Transverse colon (tissue), 4 donors: Measurements from ENCODE around the gene SGF29.
"Not testable (repeated sequence)": the region's sequence is repeated elsewhere in the genome, so short reads cannot be mapped to it uniquely, and the experiment has no call there.

ENCODE experiments used
- POLR2A ChIP-seq: fragments of 450-650 bp; IDR thresholded peaks from one replicate; pipeline ENCODE4 v1.6.1; 2016; ENCODE audit warnings: antibody characterized with exemption, mild to moderate bottlenecking, moderate library complexity
- POLR2AphosphoS5 ChIP-seq, 3 donors: sonication (generic); formaldehyde crosslinking; IDR thresholded peaks; one replicate each; pipeline ENCODE4 v1.6.1; 2016; ENCODE audit warnings: antibody characterized with exemption in 3 of 3
- TF ChIP-seq, protein P1 (sequence below), 5 experiments: fragments of 200-600 bp in 3 of 5; fragments of 450-650 bp in 2 of 5; sonication (generic) in 3 of 5; IDR thresholded peaks; 1 replicate in 2 of 5; 2 replicates in 3 of 5; pipeline ENCODE4 v1.5.1; 2016 to 2017; ENCODE audit warnings: antibody characterized with exemption in 5 of 5, inconsistent platforms in 3 of 5, mild to moderate bottlenecking in 2 of 5, moderate library complexity in 1 of 5

DNA sequence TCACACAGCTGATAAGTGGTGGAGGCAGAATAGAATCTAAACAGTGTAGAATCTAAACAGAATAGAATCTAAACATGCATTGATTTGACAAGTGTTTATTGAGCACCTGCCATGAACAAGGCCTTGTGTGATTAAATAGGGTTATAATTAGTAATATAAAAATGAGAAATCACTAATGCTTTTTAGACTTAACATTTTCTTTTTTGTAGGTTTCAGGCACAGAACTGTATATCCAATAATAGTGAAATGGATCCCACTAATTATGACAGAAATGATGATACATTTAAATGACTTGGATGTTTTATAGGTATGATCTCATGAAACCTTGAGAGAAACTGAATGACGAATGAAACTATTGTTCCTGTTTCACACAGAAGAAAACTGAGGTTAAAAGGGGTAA is 84.0 kb downstream of the SGF29 start, which contains the start of gene NPIPB8:
- TF ChIP-seq POLR2A; POLR2AphosphoS5 (IDR thresholded peaks at IDR 0.05): not testable (repeated sequence)
- TF ChIP-seq, protein P1, sequence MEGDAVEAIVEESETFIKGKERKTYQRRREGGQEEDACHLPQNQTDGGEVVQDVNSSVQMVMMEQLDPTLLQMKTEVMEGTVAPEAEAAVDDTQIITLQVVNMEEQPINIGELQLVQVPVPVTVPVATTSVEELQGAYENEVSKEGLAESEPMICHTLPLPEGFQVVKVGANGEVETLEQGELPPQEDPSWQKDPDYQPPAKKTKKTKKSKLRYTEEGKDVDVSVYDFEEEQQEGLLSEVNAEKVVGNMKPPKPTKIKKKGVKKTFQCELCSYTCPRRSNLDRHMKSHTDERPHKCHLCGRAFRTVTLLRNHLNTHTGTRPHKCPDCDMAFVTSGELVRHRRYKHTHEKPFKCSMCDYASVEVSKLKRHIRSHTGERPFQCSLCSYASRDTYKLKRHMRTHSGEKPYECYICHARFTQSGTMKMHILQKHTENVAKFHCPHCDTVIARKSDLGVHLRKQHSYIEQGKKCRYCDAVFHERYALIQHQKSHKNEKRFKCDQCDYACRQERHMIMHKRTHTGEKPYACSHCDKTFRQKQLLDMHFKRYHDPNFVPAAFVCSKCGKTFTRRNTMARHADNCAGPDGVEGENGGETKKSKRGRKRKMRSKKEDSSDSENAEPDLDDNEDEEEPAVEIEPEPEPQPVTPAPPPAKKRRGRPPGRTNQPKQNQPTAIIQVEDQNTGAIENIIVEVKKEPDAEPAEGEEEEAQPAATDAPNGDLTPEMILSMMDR (IDR thresholded peaks at IDR 0.05): not testable (repeated sequence)
